NCI-H1417 (cell line): ENCODE measurements around the gene ST6GALNAC1.
A peak's percentile ranks its signal among the peaks of the same experiment; 100 is the strongest.

Source experiments
- DNase-seq, 3 experiments: peaks; one replicate each; lab custom pipeline; 2025; lab: John Stamatoyannopoulos, UW

ST6GALNAC1 gene, protein sequence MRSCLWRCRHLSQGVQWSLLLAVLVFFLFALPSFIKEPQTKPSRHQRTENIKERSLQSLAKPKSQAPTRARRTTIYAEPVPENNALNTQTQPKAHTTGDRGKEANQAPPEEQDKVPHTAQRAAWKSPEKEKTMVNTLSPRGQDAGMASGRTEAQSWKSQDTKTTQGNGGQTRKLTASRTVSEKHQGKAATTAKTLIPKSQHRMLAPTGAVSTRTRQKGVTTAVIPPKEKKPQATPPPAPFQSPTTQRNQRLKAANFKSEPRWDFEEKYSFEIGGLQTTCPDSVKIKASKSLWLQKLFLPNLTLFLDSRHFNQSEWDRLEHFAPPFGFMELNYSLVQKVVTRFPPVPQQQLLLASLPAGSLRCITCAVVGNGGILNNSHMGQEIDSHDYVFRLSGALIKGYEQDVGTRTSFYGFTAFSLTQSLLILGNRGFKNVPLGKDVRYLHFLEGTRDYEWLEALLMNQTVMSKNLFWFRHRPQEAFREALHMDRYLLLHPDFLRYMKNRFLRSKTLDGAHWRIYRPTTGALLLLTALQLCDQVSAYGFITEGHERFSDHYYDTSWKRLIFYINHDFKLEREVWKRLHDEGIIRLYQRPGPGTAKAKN

DNA sequence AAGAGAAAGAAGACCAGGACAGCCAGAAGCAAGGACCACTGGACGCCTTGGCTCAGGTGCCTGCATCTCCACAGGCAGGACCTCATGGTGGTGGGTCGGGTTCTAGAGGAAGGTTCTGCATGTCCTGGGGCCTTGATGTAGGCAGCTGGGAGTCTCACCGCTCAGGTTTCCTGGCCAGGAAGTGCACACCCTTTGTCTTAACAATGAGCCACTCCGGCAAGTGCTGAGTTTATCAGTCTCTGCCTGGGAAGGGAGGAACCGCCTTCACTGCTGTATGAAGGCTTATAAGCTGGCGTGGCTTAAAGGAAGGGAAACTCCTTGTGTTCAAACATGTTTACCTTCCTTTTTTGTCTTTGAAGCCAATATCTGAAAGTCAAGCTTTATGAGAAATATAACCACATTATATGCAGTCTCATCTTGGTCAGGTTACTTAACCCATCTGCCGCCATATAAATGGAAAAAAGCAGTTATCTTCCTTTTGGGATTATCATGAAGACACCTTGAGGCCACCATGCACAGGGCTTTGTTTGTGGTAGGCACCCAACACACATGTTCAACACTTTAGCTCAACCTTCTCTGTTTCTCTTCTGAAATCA, at the start of gene ST6GALNAC1:
Gene ST6GALNAC1, minus strand, starts transcription at position 205 of the 596 bp plus-strand sequence. Its CDS starts 119 bp downstream, at position 86.
- no peak for DNase-seq

DNA sequence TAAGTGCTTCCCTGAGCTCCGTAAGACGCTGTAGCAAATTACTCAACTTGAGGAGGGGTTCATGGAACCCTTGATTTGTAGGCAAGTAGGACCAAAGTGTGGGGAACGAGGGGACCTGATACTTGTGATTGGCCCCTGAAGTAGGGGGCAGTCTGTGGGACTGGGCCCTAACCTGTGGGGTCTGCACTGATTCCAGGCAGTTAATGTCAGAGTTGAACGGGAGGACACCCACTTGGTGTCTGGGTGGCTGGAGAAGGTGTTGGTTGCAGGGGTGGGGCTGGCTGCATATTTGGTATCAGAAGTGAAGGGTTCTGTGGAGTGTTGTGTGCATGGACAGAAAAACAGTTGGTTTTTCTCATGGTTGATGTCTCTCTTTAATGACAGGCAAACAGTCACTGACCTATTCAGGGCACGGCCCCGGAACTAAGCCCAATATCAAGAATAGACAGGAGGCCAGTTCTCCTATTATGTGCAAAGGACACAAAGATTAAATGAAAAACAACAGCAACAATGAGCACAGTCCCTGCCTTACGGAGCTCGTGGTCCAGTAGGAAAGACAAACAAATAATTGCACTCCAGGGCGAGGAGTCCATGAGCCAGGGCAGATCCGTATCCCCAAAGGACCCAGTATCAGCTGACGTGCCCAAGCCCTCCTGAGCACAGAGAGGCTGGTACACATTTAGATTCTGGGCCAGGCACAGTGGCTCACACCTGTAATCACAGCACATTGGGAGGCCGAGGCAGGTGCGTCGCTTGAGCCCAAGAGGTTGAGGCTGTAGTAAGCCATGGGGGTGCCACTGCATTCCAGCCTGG, 48.0 kb upstream of the ST6GALNAC1 start:
- DNase-seq: no peak

DNA sequence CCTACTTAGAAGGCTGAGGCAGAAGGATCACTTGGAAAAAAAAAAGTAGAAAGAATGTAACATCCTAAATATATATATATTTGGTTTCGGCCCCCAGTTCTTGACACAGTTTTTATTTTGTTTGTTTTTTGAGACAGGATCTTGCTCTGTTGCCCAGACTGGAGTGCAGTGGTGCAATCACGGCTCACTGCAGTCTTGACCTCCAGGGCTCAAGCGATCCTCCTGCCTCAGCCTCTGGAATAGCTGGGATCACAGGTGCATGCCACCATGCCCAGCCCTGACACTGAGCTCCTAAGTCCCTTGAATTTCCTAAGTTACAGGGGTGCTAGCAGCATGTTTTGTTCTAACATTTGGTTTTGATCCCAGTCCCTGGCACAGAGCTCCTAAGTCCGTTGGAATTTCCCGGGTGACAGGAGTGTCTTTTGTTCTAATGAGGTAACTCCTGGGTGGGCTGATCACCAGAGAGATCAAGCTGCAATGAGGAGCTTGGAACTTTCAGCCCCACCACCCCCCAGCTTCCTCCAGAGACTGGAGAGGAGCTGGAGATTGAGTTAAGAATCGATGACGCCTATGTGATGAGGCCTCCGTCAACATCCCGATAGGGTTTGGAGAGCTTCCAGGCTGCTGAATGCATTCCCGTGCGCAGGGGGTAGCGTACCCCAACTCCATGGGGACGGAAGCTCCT, 47.2 kb upstream of the ST6GALNAC1 start:
- no peak for DNase-seq

DNA sequence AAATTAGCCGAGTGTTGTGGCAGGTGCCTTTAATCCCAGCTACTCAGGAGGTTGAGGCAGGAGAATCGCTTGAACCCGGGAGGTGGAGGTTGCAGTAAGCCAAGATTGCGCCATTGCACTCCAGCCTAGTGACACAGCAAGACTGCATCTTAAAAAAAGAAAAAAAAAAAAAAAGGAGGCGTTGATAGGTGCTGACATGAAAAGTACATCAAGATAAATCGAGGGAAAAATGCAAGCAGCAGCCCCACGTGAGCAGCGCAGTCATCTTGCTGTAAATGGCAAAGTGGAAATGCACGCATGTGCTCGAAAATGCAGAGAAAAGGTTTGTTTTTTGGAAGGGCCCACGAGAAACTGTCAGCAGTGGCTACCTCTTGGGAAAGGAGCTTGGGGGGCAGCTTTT, 46.3 kb upstream of the ST6GALNAC1 start:
- no peak for DNase-seq

DNA sequence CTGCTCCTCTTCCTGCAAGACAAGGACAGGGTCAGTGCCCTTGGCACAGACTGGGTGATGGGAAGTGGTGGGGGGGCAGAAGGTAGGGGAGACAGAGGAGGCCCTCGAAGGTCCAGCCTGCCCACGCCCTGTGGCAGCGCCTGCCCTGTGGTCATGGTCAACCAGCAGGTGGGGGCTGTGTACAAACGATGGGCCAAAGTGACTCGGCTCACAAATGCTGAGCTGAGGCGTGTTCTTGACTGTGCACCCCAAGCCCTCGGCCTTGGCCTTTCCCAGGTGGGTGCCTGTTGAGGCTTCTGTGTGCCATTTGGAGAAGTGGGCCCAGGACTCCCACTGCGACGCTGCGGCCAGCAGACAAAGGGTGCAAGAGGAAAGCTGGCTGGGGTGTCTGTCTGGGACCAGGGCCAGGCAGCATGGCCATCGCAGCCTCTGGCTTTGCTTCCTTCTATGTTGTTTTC, 44.6 kb upstream of the ST6GALNAC1 start:
- no peak for DNase-seq

DNA sequence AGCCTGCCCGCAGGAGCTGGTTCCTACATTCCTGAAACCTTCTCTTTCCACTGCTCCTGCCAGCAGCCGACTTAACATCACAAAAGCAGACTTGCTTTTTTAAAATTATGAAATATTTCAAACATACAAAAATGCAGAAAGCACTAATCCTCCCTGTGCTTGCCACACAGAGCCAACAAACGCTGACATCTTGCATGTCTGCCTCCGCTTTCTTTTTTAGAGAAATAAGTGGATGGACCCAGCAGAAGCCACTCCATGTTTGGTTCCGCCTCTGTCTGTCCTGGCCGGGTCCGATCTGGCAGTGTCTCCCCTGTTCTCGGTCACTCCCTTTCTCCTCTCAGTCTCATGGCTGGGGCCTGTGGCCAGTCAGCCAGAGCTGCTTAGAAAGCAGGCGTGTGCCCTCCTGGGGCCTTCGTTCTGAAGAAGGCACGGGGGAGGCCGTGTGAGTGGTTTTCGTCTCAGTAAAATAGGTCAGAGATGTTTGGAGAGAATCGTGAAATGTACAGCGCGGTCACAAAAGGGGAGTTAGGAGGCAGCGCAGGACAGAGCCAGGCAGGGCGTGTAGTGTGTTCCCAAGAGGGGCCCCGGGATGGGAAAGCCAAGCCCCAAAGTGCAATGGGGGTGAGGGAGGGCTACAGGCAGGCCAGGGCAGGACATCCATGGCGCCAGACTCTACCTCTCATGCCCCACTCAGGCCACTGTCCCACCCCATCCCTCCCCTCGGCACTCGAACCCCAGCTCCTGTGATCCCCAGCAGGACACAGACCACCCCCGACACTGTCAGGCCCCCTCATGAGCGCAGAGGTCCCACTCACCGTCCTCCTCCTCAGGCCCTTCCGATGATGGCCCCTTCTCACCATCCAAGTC, 44.0 kb upstream of the ST6GALNAC1 start:
- no peak for DNase-seq

DNA sequence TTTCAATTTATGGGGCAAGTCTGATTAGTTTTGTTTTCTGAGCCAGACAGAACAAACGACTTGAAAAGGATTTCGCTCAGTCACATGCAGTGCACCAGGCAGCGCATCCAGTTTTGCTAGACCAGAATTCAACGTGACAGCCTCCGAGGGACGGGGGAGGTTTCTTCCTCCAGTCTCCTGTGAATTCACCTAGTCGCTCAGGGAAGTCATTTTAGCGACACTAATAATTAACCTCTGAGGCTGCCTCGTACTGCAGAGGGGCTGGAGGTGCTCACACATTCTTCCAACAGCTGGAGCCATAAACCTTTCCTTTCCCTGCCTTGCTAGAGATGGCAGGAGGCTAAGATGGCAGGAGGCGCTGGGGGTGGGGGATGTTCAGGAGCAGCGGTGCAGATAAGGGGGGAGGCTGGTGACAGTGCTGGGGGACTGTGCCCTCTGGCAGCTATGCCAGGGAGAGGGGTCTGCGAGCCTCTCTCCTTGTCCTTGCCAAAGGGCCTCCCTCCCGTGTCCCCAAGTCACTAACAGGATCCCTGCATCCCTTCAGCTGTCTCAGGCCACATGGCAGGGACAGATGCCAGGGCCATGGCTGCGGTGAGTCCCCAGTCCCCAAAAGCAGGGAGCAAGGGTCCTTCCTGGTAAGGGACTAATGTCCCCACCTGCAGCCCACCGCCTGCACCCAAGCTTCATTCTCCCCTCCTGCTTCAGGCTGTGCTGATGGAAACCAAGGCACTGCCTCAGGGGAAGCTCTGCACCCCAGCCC, 43.2 kb upstream of the ST6GALNAC1 start:
- DNase-seq: peak in 1 of 3 experiments; percentile 51

DNA sequence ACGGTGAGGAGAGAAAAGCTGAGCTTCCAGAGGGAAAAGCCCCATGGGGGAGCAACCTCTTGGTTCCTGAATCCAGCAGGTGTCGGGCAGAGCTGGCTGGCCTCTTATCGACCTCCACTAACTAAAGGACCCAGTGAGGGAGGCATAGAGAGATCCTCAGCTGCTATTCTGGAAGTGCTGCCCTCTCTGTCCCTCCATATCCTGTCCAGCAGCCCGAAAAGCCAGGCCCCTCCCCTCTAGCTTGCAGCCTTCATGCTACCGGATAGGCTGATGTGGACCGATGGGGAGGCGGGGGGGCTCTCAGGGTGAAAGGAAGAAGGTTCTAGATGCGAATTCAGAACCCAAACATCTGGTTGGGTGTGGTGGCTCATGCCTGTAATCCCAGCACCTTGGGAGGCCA, 42.3 kb upstream of the ST6GALNAC1 start:
- DNase-seq: no peak

DNA sequence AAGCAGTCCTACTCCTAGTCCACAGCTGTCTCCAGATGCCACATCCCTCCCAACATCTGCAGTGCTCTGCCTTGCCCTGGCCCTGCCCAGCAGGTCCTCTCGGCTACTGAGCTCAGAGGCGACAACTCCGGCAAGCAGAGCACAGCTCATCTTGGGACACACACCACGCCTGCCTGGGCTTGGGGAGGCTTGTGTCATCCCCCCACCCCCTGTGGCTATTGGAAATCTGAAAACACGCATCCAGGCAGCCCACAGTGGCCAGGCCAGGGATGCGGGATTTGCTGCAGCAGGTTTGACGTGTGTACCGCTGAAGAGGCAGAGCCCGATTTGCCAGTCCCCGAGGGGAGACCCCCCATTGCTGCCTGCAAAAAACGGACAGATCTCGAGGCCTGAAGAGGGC, 41.8 kb upstream of the ST6GALNAC1 start:
- no peak for DNase-seq

DNA sequence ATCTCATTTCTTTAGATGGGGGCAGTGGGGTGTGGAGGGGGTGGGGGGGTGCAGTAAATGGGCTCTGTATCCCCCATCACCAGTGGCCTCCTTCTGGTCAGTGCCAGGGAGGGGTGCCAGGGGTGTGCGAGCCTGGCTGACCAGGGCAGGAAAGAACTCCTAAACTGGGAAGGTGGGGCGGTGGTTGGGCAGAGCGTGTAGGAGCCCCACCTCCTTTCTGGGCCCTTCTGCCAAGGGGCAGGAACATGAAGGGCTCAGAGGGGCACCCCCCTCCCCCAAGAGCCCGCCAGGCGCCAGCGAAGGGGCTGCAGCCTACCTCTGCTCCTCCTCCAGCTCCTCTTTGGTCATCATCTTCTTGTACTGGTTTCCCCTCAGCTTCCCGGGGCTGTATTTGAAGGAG, 41.2 kb upstream of the ST6GALNAC1 start:
- DNase-seq: no peak

DNA sequence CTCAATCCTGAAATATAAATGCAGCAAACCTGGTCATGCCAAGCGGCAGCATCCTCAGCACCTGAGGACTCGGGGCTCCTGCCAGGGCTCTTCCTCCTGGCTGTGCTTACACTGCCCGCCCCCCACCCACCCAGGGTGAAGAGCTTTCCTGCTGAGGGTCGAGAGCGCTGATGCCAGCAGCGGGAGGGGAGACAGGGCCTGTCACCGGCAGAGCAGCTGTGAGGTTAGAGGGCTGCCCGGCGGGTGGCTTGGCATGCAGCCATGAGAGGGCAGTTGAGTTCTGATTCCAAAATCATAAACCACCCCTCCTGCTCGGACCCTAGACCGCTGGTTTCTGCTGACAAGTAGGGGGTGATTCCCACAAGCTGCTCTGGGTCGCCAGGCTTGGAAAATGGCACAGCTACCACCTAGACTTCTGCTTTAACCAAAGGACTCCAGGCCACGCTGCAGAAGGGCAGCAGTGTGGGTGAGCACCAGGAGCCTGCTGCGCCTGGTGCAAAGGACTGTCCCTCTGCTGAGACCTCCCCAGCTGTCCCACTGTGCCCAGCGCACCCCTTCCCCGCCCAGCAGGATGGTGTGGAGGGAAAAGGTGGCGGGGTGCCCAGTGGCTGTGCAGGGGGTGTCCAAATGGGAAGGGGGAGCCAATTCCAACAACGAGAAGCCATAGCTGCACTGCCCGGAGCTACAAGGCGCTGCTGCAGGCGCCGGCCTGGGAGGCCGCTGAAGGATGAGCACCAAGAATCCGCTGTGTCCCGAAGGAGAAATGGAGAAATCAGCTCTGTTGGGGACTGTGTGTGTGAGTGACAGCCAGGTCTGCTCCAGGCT, 40.6 kb upstream of the ST6GALNAC1 start:
- peak in 2 of 3 experiments; percentile 52 to 80 for DNase-seq

DNA sequence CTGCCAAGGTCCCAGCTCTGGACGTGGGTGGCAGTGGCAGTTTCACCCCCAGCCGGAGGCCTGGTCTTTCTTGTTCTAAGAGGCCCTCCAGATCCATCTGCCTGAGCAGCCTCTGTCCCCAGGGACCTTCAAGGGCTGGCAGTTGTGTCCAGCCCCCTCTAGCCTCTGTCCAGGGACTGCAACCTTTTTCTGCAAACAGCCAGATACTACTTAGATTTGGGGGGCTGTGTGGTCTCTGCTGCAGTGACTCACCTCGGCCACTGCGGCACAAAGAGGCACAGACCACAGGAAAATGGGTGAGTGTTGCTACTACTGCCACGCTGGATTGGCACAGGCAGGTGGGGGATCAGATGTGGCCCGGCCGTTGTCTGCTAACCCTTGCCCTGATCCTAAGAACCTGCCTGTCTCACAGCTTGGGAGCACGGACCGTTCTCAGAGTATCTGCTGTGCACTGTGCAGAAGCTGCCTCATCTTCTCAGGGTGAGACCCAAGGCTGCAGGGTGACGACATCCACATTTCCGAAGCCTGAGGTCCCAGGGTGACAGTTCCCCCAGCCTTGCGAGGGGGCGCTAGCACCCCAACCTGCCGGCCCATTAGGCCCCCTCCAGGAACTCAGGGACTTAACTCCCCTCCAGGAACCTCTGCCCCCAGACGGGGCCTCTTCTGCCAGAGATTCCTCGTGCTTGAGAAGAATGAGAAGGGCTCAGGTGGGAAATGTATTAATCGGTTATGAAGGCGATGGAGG, 39.6 kb upstream of the ST6GALNAC1 start:
- DNase-seq: peak in 1 of 3 experiments; percentile 13

DNA sequence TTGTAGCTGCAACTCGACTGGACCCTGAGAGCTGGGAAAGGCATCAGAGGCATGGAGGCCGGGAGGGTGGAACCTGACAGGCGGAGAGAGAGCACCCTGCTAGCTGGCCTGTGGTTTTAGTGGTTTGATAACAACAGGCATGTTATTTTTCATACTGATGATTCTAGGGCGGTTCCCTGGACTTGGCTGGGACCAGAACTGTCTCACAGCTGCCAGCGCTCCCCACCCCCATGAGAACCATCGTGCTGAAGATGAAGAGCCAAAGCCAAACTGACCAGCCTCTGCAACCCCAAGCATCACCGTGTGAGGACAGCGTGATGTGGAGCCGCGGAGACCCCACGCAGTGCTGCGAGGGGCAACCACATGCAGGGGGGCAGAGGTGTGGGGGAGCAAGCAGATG, 38.7 kb upstream of the ST6GALNAC1 start:
- DNase-seq: no peak

DNA sequence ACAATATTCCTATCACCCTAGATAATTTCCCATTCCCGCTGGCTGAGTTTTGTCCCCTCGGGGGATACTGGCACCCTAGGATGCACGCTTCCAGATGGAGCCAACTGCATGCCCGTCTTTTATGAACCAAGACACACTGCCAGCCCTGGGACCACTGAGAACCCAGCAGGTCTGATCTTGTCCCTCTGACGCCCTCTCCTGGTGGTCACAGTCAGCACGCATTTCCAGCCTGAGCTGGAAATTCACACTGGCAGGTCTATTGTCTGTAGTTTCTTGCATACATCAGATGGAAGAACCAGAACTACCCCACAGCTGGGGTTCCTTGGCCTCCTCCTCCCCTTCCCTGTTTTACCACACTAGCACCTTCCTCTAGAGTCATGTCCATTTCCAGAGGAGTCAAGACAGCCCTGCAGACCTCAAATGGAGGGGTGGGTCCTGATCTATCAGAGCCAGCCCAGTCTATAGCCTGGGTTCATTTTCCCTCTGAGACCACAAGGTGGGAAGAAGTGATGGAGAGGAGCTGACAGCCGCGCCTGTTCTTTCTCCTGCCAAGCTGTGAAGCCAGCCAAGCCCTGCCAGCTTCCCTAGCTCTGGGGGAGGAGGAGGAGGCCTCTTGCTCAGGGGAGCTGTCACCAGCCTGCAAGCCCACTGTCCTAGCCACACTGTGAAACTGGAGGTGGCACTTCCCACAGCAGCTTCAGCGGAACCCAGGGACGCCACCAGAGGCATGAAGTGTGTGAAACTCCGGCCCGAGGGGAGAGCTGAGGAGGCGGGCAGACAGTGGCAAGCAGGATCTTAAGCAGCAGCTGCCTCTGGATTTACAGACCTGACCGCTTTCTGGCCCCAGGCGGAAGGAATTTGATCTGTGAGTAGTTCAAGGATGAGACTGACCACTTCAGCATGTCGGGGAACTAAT, 37.9 kb upstream of the ST6GALNAC1 start:
- DNase-seq: peak; percentile 34 to 76 (median 45)

DNA sequence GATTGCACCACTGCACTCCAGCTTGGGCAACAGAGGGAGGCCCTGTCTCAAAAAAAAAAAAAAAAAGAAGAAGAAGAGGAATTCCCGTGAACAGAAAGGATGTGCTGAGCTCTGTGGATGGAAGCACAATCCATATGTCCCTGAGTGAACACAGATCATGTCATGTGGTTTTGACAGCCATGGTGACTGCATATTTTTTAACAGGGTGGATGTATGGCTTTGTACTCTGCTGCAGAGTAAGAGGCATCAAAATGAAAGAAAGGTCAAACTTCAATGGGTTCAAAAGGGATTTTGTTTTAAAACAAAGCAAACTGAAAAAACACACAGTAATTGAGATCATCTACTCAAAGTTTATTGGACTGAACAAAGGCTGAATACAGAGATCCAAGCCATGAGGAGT, 35.7 kb upstream of the ST6GALNAC1 start:
- no peak for DNase-seq

DNA sequence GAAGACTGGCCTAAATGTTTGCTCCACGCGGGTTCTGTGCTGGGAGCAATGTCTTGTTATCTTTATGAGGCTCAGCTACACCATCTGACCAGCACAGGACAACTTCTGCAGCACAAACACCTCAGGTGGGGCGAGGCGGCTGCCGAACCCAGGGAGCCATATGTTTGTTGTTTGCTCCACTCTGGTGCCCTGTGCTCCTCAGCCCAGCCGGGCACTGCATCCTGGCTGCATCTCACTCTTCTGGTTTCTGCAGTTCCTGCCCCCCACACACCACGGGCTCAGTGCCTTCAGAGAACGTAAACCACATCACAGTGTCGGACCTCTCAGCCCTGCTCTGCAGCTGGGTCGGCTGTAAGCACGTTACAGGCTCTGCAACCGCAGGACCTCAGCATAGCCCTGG, 34.8 kb upstream of the ST6GALNAC1 start:
- DNase-seq: no peak

DNA sequence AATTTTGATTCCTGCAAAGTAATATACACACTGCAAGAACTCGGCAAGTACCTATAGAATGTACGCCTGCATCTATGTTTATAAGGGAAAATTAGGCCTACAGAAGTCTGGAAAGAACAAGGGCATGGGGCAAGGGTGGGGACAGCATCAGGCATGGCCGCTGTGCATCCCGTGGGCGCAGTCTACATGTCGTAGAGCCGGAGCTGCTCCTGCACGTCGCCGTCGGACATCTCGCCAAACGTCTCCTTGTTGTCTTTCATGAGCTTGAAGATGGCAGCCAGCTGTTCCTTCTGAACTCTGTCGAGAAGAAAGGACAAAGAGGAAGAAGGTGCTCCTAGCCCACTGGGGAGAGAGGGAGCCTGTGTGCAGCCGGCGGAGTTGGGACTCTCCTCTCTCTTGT, 33.8 kb upstream of the ST6GALNAC1 start:
- DNase-seq: no peak
